ENCODE results near the gene FBXO38.
A peak's percentile ranks its signal among the peaks of the same experiment; 100 is the strongest.

The FBXO38 gene

DNA sequence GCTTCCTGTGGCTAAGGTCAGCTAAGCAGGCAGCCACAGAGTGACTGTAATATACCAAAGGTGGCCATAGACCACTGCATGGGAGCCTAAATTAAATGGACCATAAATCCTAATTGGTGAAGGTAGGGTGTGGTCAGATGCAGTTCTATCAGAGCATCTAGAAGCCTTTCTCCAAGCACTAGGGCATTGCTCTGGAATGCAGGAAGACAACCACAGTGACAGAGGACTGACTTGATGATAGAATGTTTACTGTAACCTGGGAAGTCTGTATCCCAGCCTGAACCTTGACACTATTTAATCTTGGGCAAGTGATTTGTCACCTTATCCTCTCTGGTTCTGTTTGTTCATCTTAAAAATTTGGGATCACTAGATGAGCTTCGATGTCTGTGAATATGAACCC is 2.3 kb downstream of the FBXO38 start:
- no peak for DNase-seq

DNA sequence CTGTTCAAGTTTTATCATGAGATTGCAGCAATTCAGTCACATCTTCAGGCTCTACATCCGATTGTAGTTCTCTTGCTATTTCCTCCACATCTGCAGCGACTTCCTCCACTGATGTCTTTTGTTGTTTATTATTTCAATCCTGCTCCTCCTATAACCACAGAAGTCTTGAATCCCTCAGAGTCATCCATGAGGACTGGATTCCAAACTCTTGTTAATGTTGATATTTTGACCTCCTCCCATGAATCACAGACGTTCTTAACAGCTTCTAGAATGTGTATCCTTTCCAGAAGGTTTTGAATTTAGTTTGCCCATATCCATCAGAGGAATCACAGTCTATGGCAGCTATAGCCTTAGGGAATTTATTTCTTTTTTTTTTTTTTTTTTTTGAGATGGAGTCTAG is 3.6 kb downstream of the FBXO38 start:
- DNase-seq = no peak

DNA sequence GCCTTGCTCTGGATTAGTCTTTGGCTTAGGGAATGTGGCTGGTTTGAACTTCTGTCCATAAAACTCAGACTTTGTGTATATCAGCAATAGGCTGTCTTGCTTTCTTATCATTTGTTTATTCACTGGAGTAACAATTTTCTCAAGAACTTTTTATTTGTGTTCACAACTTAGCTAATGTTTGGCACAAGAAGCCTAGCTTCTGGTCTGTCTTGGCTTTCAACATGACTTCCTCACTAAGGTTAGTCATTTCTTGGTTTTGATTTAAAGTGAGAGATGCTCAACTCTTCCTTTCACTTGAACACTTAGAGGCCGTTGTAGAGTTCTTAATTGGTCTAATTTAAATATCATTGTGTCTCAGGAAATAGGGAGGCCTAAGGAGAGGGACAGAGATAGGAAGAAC is 4.9 kb downstream of the FBXO38 start:
- no peak for DNase-seq

DNA sequence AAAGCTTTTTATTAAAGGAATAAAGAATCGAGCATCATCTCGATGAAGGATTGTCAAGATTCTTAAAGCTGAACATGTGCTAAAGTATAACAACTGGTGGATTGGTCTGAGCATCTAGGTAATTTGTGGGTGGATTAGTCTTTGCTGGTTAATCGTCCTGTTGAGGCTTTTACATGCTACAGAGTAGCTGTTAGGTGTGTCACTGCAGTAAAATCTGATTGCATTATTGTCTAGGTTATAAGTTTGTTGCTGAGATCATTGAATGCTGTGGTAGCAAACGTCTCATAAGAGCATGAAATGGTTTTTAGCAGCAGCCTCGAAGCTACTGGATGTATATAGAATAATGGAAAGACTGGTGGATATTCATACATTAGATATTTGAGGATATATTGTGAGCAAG is 7.2 kb downstream of the FBXO38 start:
- DNase-seq = no peak

DNA sequence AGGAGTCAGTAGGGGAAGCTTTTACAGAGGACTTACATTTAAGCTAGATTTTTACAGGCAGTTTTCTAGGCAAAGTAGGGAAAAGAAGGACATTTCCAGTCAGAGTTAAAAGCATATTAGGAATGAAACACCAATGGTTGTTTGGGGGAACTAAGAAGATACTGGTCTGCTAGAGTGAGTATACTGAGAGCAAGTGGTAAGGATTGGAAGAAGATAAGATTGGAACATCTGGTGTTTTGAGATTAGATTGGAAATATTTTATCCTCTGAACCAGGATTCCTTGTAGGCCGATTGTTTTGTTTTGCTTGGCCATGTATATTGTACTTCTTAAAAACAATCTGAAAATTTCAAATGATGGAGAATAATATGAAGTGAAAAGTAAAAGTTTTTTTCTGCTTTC is 7.7 kb downstream of the FBXO38 start:
- no peak for DNase-seq

DNA sequence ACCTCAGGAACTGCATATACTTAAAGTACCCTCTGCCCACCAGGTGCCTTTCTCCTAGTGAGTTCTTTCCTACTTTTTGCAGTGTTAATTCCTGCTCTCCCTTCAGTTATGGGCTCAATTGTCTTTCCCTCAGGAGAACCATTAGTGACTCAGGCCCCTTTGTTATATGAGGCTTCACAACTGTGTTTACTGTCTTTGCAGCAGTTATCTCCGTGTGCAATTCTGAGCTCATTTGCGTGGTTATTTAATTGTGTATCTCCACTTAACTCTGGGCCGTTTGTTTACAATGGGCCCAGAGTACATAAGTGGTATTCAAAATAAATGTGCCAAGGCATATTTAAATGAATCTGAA is 9.6 kb downstream of the FBXO38 start:
- no peak for DNase-seq

DNA sequence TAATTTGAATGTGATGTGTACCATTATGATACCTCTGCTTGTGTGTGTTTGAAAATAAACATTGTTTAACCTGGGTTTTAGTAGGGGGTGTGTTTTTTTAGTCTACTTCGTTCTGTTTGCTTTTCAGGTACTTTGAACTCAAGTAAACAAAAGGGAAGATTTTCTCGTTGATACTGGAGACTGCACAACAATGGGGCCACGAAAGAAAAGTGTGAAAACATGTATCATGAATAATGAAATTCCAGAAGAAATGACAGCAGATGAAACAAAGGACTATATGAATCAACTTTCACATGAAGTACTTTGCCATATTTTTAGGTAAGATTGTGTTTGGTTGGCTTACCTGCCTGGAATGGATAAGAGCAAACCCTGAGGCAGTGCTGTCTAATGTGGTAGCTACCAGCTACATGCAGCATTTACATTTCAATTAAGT is 10.8 kb downstream of the FBXO38 start:
- no peak for DNase-seq

DNA sequence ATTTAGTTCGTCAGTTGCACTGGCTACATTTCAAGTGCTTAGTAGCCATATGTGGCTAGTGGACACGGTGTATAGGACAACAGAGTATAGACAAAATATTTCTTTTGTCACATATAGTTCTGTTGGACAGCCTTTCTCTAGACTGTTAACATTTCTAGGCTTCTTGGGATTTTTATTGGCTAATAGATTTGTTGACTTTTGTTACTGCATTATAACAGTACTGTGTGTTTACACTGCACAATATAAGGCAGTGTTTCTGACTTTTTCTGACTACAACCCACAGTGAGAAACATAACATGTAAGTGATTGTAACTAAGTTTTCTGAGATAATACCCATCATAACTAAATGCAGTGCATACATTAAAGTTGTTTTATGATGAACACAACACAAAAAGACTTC is 11.3 kb downstream of the FBXO38 start:
- no peak for DNase-seq

DNA sequence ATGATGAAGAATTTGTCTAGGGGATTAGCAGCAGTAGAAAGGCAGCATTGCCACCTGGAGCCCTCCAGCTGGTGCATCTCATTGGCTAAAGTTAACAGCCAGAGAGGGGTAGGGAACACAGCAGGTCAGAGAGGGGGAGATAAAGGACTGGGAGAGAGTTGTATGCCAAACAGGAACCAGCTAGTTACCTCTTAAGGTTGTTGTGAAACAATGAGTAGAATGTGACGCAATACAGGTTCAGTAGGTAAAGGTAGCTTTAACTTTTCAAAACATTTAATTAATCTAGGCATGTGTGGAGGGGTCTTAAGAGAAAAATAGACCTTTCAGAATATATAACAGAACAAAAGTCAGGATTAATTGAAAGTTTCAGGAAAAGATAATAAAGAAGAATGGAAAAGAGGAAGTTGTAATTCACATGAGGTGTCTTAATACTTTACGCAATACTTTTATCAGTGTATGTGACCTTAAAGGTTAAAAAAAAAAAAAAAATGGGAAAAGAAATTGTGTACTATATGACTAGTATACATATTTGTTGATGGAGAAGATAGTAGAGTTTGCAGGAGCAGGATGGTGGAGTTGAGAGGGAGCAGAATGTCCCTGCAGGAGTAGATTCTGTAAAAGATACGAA is 14.3 kb downstream of the FBXO38 start:
- DNase-seq = peak in 1 of 2 donors; percentile 31

DNA sequence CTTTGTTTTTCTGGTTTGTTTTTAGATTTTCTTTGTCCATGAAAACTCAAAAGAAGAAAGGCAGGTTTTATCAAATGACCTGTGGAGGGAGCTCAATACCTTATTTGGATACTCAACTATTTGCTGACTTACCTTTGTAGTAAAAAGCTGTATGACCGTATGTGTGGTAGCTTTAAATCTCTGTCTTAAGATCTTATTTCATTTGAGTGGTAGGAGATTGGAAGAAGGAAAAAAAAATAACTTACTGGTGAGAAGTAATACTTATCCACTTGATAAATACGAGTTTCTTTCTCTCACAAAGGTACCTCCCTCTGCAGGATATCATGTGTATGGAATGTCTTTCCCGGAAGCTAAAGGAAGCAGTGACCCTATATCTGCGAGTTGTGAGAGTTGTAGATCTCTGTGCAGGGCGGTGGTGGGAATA is 15.0 kb downstream of the FBXO38 start:
- no peak for DNase-seq

DNA sequence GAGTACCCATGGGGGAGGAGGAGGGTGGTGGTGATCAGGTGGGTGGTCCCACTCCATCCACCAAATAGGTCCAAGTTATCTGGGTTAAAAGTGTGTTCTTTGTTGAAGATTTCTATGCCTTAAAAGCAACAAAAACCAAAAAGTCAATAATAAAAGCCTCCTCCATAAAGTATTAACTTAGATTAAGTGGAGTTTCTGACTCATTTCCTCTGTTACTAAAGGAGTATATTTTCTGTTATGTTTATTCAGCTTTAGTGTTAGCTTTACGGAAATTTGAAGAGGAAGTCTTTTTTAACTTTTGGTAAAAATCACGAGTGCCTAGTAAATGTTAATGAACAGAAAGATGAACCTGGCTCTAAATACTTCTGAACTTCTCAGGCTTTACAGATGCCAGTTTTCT is 17.8 kb downstream of the FBXO38 start:
- peak in 1 of 2 donors; percentile 64 for DNase-seq

DNA sequence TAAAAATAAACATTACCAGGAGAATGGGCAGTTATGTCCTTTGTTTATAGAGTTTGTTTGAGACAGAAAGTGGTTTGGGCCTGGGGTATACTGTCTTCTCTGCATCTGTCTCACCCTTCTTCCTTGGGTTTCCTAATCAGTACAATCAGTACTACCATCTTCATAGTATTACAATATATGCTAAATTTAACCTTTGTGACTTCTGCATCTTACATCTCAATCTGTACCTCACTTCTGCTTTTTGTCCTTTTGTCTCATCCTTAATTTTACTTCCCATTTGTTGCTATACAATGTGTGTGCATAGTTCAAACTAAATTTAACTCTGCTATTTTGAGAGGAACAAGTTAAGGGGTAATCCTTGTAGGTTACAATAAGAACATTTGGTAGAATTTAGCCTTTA is 19.6 kb downstream of the FBXO38 start:
- DNase-seq = peak; percentile 53 to 92

DNA sequence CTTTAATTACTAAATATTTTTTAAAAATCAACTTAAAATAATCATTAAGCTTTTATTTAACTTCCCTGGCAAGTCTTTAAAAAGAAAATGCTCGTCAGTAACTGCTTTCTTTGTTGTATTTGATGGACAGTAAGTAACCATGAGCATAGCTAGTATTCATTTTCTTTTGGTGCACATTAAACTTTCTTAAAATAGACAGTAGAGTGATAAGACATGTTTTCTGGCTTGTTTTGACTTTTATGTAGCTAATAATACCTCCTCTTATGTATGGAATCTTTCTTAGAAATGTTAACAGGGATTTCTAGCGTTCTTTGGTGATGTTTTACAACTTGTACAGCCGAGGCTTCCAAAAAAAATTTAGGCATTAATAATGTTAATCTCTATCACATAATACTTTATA is 22.6 kb downstream of the FBXO38 start:
- DNase-seq = no peak

DNA sequence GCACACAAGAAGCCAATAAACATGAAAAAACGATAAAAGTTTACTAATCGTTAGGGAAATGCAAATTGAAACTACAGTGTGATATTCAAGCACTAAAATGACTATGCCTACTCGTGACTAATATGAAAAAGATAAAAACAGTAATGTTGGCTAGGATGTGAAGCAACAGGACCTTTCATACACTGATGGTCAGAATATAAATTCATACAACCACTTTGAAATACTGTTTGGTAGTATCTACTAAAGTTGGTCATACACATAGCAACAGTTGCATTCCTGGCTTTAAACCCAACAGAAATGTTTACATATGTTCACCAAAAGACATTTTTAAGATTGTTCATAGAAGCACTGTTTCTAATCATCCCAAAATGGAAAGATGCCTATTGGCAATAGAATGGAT is 24.3 kb downstream of the FBXO38 start:
- no peak for DNase-seq

DNA sequence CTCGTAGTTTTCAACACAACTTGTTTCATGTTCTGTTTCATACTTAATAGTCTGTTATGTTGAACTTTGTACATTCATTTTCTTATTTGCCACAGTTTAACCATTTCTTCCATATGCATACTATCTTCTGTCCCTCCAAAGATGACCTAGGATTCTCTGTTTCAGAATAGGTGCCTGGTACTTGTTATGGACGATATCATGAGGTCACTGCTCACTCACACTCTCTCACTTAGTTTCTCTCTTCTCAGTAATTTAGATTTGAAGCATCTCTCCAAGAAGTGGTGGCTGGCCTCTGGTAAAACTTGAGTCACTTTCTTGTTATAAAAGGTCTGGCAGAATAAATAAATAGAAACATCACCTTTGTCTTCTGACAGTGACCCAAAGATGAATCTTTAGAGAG is 28.4 kb downstream of the FBXO38 start:
- DNase-seq = no peak

DNA sequence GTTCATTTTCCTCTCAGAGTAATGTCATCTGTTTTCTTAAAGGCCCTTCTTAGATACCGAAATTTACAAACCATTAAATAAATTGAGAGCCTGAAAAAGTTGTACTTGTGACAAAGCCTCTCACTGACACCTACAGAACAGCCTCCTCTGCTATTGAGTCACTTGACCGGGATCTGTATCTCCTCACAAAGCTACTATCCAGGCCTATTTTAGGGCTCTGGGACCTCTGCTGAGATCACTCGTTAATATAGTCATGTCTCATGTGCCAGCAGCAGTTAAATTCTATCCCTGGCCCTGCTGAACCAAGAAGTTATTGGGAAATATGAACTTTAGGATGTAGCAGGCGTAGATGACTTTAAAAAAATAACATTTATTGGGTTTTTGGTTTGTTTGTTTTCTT is 31.1 kb downstream of the FBXO38 start:
- DNase-seq = peak; percentile 5 to 48

DNA sequence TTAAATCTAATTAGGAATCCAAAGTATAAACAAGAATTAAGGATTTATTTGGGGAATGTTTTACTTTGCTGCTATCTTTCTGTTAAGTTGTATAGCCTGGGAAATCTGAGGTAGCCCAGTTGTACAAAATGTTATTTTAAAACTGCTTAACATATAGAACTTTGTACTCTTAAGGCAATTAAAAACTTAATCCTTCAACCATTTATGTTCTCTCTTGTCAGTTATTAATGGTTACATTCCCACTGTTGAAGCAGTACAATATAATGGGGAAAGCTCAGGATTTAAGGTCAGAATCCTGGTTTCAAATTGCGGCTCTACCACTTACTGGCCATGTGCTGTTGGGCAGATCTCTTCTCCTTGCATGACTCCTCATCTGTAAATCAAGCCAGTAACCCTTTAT is 32.7 kb downstream of the FBXO38 start:
- no peak for DNase-seq

DNA sequence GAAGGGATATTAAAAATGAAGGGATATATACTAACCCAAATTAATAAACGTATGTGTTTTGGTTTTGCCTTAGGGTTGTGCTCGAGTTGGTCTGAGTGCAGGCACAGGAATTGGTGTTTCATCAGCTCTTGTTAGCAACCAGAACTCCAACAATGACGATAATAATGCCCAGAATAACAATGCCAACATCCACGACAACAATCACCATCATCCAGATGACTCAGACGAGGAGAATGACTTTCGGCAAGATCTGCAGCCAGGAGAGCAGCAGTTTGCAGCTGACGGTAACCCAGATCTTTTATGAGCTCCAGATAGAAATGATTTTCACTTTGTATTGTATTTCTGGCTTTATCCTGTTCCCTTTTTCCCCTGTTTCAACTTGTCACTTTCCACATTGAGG is 33.2 kb downstream of the FBXO38 start:
- no peak for DNase-seq

DNA sequence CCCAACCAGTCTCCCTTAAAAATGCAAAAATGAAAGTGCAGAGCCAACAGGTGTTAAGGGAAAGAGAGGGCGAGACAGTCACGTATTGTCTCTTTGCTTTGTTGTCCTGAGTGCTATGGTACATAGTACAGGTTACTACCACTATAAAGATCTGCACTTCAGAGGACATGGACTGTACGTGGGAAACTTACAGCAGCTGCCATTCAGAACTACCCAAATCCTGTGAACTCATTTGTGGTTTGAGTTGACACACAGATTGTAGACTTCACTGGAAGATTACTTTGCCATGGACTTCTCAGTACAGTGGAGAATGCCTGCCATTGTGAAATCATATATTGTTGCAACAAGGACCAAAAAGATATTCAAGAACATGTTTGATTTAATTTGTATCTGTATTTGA is 34.8 kb downstream of the FBXO38 start:
- peak; percentile 41 to 48 for DNase-seq

DNA sequence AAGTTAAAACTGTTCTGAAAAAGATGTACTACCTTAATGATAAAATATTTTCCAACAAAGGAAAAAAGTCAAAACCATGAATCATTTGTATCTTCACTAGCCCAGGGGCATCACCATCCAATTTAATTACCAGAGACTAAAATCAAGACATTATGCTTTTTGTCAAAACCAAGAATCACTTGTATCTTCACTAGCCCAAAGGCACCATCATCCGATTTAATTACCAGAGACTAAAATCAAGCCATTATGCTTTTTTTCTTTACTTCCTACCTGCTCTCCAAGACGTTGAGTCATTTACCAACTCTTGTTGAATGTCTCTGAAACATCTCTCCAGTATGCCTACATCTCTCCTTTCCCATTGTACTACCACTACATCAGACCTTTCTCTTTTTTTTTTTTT is 37.9 kb downstream of the FBXO38 start:
- no peak for DNase-seq

DNA sequence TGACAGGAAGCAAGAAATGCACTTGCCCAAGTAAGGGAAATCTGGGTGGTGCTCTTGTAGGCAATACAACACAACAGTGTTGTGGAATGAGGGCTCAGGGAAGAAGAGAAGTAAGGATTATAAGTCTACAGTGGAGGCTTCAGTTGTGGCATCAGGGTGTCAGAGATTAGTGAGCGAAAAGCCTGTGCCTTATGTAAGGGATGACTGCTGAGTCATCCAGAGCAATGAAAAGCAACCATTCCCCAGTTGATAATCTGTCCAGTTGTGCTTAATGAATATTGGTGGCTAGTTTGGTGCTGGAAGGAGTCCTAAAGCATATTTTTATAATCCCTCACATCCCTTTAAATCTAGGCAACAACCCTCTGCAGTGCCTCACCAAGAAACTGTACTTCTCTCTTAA is 42.0 kb downstream of the FBXO38 start:
- no peak for DNase-seq

DNA sequence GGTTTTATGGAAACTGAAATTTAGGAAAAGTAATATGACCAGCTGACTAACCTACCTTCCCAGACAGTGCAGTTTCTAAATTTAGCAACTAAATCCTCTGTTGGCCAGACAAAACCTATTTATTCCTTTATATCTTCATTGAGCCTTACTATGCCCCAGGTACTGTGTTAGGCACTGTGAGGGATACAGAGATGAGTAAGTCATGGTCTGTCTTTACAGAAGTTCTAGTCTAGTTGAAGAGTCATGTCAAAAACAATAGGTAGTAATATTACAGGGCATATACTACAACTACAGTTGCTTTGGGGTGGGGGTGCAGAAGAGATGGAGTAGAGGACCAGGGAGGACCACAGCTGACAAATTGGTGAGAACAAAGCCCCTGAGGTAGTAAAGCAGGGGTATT is 42.8 kb downstream of the FBXO38 start:
- DNase-seq = no peak

DNA sequence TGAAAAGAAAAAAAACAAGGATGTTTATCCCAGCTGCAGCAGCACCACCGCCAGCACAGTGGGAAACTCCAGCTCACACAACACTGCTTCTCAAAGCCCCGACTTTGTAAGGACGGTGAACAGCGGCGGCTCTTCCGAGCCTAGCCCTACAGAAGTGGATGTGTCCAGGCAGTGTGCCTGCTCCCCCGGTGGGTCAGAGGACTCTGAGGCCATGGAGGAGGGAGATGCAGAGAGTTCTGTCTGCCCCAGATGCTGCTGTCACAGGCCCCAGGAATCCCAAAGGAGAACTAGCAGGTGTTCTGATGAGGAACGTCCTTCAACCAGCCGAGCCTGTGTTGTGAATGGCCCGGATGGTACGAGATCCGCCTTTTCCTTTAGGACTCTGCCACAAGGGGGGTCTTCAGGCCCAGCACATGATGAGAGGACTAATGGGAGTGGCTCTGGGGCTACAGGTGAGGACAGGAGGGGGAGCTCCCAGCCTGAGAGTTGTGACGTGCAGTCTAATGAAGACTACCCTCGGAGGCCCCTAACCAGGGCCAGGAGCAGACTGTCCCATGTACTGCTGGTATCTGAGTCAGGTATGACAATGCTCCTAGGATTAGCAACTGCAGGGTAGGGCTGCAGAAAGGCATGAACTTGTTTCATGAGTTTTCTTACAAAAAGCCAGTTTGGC is 43.7 kb downstream of the FBXO38 start:
- DNase-seq = no peak

DNA sequence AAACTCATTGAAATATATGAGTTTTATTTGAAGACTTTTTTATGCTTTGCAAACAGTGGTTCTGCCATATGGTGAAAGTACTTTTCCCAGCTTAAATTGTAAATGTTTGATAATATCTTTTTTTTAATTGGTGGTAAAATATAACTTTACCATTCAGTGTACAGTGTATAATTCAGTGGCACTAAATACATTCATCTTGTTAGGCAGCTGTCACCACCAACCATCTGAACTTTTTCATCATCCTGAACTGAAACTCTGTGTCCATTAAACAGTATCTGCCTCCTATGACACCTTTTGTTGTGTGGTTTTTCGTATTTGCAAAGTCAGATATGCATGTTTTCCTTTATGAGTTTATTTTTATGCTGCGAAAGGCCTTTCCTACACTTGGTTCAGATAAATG is 45.1 kb downstream of the FBXO38 start:
- DNase-seq = no peak

DNA sequence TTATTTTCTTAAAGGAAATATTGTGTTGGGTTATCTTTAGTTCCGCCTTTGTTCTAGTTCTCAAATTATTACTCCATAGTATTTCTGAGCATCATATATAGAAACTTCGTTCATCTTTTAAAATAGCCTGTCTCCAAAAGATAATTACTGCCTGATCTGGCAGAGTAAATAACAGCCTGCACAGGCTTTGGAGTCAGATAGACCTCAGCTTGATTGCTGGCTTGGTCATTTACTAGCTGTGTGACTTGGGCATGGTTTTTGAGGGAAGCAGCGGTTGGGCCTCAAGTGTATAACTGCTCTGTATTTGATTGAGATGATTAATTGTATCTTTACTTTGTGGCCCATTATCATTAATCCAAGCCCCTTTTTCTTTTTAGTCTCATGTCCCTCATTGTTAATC is 50.1 kb downstream of the FBXO38 start:
- no peak for DNase-seq

Measured in inflammatory macrophage (primary cell).